PC-3 (cell line): Measurements from ENCODE around the gene GRB14.
"Not testable (repeated sequence)": the region's sequence is repeated elsewhere in the genome, so short reads cannot be mapped to it uniquely, and the experiment has no call there.

Source experiments
- CTCF ChIP-seq: fragments of 300-600 bp; sonication (generic); conservative IDR thresholded peaks from 2 replicates; pipeline ENCODE4 v1.5.1; 2017; ENCODE audit warnings: antibody characterized with exemption, low read depth, mild to moderate bottlenecking, low read length
- EZH2 ChIP-seq: fragments of 300-600 bp; sonication (generic); IDR thresholded peaks from one replicate; pipeline ENCODE4 v1.6.1; 2017; ENCODE audit warnings: antibody characterized with exemption, mild to moderate bottlenecking, low read length; ENCODE audit not compliant: unreplicated experiment
- EZH2phosphoT487 ChIP-seq: fragments of 300-600 bp; sonication (generic); IDR thresholded peaks from 2 replicates; pipeline ENCODE4 v1.6.1; 2018; ENCODE audit warnings: mild to moderate bottlenecking, antibody characterized with exemption, low read length, borderline replicate concordance

GRCh38 chr2:164549705-164550104 is 71.6 kb downstream of the GRB14 start:
- TF ChIP-seq CTCF, EZH2, EZH2phosphoT487: not testable (repeated sequence)
